Memory B cell (primary cell): ENCODE data around the gene TRAPPC11.

Experiments used
- ATAC-seq: fragments of 150-1000 bp; cut with Tn5 transposase; 2 replicates; pipeline ENCODE4 v1.10.0; 2021; ENCODE audit warnings: low read depth, mild to moderate bottlenecking, moderate library complexity
- DNase-seq, 2 donors: peaks; one replicate each; pipeline ENCODE4 v3.0.0; 2022; ENCODE audit warnings: low spot score in 2 of 2
- H3K27ac Mint-ChIP-seq: one replicate; pipeline ENCODE4 v1.8.0; 2022; ENCODE audit warnings: mild to moderate bottlenecking, moderate library complexity, mixed read lengths
- H3K27me3 Mint-ChIP-seq: one replicate; pipeline ENCODE4 v1.8.0; 2022; ENCODE audit warnings: mixed read lengths
- H3K36me3 Mint-ChIP-seq: one replicate; pipeline ENCODE4 v1.8.0; 2022; ENCODE audit warnings: mild to moderate bottlenecking, mixed read lengths
- H3K4me1 Mint-ChIP-seq: one replicate; pipeline ENCODE4 v1.8.0; 2022; ENCODE audit warnings: mixed read lengths
- H3K4me3 Mint-ChIP-seq: one replicate; pipeline ENCODE4 v1.8.0; 2022; ENCODE audit warnings: mild to moderate bottlenecking, moderate library complexity, mixed read lengths
- H3K9me3 Mint-ChIP-seq: one replicate; pipeline ENCODE4 v1.8.0; 2022; ENCODE audit warnings: mixed read lengths

The TRAPPC11 gene

DNA sequence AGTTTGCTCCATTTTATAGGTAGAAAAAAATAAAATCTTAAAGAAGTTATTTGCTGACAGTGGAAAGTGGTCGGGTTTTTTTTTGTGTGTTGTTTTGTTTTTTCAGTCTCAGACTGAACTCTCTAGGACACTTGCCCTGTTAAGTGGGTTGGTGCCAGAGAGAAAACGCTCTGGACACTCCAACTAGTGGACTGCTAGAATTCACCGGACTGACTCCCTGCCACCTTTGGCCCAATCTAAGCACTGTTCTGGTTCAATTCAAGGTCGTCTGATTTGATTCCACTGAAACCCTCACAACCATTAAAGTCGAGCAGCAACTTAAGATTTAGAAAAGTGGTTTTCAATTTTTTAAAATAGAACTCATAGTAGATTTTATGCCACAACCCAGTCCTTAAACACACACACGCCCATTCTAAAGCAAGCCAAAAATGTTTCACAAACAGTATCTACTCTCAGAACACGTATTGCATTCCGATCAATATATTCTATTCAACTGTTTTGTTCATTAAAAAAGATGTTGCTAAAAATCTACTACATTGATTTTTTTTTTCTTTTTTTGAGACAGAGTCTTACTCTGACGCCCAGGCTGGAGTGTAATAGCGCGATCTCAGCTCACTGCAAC lies 27.4 kb upstream of the TRAPPC11 start:
- Mint-ChIP-seq H3K9me3 (no peaks in the 10 kb centered on the region), H3K4me1 (no peaks in the 10 kb centered on the region), H3K27ac (no peak overlapping the region), H3K27me3 (peaks cover 5% of the 10 kb centered on the region), H3K36me3 (no peaks in the 10 kb centered on the region), H3K4me3 (no peak overlapping the region)
- no peak for DNase-seq
- no peak for ATAC-seq

DNA sequence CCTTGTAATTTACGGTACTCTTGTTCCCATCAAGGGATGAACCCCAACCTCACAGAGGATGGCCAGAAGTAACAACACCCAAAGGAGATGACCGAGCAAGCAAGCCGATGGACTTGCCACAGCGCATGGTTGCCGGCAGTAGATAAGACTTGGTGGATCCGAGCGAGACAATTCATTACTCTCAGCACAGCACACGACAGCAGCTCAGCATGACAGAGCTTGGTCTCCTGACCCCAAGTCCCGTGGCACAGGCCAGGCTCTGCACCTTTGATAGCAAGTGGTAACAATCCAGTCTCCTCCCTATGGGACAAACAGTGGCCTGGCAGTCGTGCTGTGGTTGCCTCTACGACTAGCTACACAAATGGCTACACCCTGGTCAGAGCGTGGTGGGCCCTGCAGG lies 26.4 kb upstream of the TRAPPC11 start:
- DNase-seq, result no peak
- no peak for ATAC-seq
- no peaks in the 10 kb centered on the region for H3K9me3 Mint-ChIP-seq
- H3K4me1 Mint-ChIP-seq, result no peaks in the 10 kb centered on the region
- H3K27me3 Mint-ChIP-seq, result peaks cover 5% of the 10 kb centered on the region
- no peak overlapping the region for H3K4me3 Mint-ChIP-seq
- no peaks in the 10 kb centered on the region for H3K36me3 Mint-ChIP-seq
- no peak overlapping the region for H3K27ac Mint-ChIP-seq

GRCh38 chr4:183633476-183634400 lies 25.4 kb upstream of the TRAPPC11 start:
- H3K27ac Mint-ChIP-seq, result no peak overlapping the region
- H3K4me3 Mint-ChIP-seq, result no peak overlapping the region
- DNase-seq, result no peak
- H3K9me3 Mint-ChIP-seq, result no peaks in the 10 kb centered on the region
- ATAC-seq, result no peak
- H3K36me3 Mint-ChIP-seq, result no peaks in the 10 kb centered on the region
- H3K4me1 Mint-ChIP-seq, result no peaks in the 10 kb centered on the region
- peaks cover 2% of the 10 kb centered on the region for H3K27me3 Mint-ChIP-seq

DNA sequence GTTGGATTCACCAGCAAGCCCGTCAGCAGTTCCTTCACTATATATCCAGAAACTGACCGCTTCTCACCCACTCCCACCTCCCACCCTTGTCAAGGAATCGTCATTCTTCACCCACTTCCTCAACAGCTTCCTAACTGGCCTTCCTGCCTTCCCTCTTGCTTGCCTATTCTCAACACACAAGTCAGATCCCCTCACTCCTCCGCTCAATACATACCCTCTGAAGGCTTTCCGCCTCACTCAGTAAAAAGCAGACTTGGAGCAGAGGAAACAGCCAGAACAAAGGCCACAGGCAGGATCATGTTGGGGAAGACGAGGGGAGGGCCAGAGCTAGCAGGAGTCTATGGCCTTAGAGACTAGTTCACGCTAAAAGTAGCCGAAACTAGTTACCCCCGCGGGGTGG lies 23.8 kb upstream of the TRAPPC11 start:
- ATAC-seq (no peak), DNase-seq (no peak)
- Mint-ChIP-seq H3K9me3 (no peaks in the 10 kb centered on the region), H3K36me3 (no peaks in the 10 kb centered on the region), H3K4me3 (no peak overlapping the region), H3K4me1 (no peaks in the 10 kb centered on the region), H3K27ac (no peak overlapping the region), H3K27me3 (peaks cover 2% of the 10 kb centered on the region)

DNA sequence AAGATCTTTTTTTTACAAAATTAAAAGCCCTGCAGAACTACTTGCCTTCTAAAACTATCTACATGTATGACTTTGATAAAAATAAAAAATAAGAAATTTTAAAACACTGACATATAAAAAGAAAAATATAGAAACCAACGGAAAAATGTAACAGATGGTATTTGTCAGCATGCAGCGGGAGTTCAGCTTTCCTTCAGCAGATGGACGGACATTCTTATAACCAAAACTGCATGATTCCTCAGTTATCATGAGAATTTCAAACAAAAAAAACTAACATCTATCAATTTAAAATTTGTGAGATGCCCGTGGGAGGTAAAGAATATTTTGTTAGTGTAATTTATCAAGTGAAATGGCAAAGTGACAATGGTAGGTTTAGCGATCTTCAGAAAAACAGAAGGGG lies 23.4 kb upstream of the TRAPPC11 start:
- H3K27me3 Mint-ChIP-seq, result peaks cover 2% of the 10 kb centered on the region
- no peaks in the 10 kb centered on the region for H3K9me3 Mint-ChIP-seq
- no peaks in the 10 kb centered on the region for H3K4me1 Mint-ChIP-seq
- H3K27ac Mint-ChIP-seq, result no peak overlapping the region
- no peak for ATAC-seq
- H3K4me3 Mint-ChIP-seq, result no peak overlapping the region
- no peak for DNase-seq
- peaks cover under 1% of the 10 kb centered on the region for H3K36me3 Mint-ChIP-seq

DNA sequence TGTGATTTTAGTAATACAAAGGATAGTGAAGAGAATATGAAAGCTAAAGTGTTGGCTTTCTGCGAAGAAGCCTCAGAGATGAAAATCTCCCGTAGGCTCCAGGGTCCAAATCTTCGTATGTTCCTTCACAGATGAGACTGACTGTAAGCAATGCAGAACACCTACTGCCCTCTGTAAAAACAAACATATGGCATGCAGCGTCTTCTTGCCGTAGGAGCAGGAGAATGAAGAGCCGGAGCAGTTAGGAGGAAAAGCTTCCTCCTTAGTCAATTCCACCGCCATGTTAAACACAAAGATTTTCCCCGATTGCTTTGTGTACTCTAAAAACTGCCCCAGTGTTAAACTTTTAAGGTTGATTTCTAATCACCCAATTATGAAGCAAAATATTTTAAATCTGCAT lies 22.6 kb upstream of the TRAPPC11 start:
- H3K4me3 Mint-ChIP-seq, result no peak overlapping the region
- no peaks in the 10 kb centered on the region for H3K9me3 Mint-ChIP-seq
- no peak overlapping the region for H3K27ac Mint-ChIP-seq
- peaks cover 2% of the 10 kb centered on the region for H3K27me3 Mint-ChIP-seq
- DNase-seq, result no peak
- peaks cover 4% of the 10 kb centered on the region for H3K36me3 Mint-ChIP-seq
- no peak for ATAC-seq
- no peaks in the 10 kb centered on the region for H3K4me1 Mint-ChIP-seq

GRCh38 chr4:183636923-183637322 lies 22.2 kb upstream of the TRAPPC11 start:
- Mint-ChIP-seq H3K9me3 (no peaks in the 10 kb centered on the region), H3K4me3 (no peak overlapping the region), H3K27ac (no peak overlapping the region), H3K27me3 (peaks cover 2% of the 10 kb centered on the region), H3K36me3 (peaks cover 4% of the 10 kb centered on the region), H3K4me1 (no peaks in the 10 kb centered on the region)
- no peak for ATAC-seq
- no peak for DNase-seq

DNA sequence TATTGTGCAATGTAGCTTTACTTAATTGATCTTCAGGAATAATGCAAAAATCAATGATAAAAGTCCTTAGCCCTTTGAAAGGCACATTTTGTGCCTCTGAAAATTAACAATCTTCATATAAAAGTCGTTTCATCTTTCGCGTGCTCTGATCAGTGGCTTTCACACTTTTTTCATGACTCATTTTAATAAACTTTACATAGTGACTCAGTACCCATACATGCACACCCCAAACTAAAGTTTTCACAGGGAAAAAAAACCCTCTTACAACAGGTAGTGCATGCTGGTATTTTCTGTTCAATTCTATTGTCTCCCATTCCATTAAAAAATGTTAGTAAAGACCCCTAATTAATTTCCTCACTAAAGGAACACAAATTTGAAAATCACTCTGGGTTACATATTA lies 21.6 kb upstream of the TRAPPC11 start:
- Mint-ChIP-seq H3K9me3 (no peaks in the 10 kb centered on the region), H3K4me1 (no peaks in the 10 kb centered on the region), H3K27me3 (peaks cover 2% of the 10 kb centered on the region), H3K27ac (no peak overlapping the region), H3K36me3 (peaks cover 6% of the 10 kb centered on the region), H3K4me3 (no peak overlapping the region)
- no peak for DNase-seq
- ATAC-seq, result no peak

DNA sequence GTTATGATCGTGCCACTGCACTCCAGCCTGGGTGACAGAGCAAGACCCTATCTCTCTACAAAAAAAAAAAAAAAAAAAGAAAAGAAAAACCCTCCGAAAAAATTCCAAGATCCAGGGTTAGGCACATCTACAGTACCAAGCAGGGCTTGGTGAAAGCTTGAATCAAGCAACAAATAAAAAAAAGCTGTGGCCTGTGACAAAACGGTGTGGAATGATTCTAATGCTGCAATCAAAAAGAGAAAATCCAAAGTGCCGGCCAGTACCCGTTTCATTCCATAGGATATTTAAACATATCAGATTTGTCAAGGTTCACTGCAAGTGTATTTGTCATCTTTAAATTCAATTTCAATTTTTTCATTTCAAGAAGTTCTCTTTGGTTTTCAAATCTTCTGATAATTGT lies 20.7 kb upstream of the TRAPPC11 start:
- Mint-ChIP-seq H3K4me3 (no peak overlapping the region), H3K36me3 (peaks cover 7% of the 10 kb centered on the region), H3K4me1 (no peaks in the 10 kb centered on the region), H3K9me3 (no peaks in the 10 kb centered on the region), H3K27me3 (no peaks in the 10 kb centered on the region), H3K27ac (peak overlapping the region; percentile 13)
- DNase-seq, result no peak
- ATAC-seq, result no peak

DNA sequence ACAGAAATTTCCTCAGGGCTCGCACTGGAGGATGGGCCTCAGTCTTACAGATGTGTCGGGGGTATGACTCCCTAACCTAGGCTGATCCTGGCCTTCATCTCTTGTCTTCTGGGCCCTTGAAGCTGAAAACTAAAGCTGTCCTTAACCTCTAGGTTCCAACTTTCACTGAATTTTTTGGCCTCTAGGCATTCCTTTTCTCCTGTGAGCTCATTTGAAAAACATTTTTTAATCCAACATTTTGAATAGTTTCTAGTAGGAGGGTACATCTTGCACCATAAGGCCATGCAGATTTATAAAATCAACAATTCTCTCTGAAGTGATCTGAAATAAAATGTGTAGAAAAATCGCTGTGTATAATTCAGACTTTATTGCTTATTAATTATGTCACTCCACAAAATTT lies 19.8 kb upstream of the TRAPPC11 start:
- no peak overlapping the region for H3K4me3 Mint-ChIP-seq
- no peaks in the 10 kb centered on the region for H3K27me3 Mint-ChIP-seq
- H3K27ac Mint-ChIP-seq, result no peak overlapping the region
- no peak for ATAC-seq
- DNase-seq, result no peak
- peaks cover 10% of the 10 kb centered on the region for H3K36me3 Mint-ChIP-seq
- no peaks in the 10 kb centered on the region for H3K9me3 Mint-ChIP-seq
- H3K4me1 Mint-ChIP-seq, result no peaks in the 10 kb centered on the region

DNA sequence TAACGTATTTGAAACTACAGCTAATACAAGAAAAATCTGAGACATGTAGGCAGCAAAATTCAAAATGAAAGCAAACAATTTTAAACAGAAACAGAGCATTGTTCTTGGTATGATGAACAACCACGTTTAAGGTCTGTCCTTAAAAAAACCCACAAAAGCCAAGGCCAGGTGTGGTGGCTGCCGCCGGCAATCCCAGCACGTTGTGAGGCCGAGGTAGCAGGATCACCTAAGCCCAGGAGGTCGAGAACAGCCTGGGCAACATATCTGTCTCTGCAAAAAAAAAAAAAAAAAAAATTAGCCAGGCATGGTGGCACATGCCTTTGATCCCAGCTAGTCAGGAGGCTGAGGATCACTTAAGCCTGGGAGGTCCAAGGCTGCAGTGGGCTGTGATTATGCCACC lies 13.8 kb upstream of the TRAPPC11 start:
- Mint-ChIP-seq H3K36me3 (peaks cover 24% of the 10 kb centered on the region), H3K4me1 (no peaks in the 10 kb centered on the region), H3K9me3 (no peaks in the 10 kb centered on the region), H3K27me3 (no peaks in the 10 kb centered on the region), H3K4me3 (no peak overlapping the region), H3K27ac (no peak overlapping the region)
- DNase-seq (no peak), ATAC-seq (no peak)

DNA sequence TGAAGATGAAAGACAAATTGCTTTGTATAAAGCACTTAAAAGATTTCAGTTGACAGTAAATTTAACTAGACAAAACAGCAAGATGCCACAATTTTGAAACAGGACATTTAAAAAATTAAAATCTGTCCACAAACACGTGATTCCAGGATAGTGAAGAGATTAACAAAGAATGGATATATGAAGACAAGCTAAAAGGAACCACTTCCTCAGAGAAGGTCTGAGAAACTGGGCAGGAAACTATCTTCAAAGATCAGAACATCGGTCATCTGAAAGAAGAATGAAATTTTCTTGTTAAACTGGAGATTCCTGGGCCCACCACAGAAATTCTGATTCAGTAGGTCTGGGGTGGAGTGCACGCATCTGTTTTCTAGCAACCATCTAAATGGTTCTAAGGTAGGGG lies 1.5 kb upstream of the TRAPPC11 start:
- DNase-seq (no peak), ATAC-seq (no peak)
- Mint-ChIP-seq H3K36me3 (peaks cover 11% of the 10 kb centered on the region), H3K27me3 (no peaks in the 10 kb centered on the region), H3K27ac (peak overlapping the region; percentile 8), H3K4me1 (peaks cover 14% of the 10 kb centered on the region), H3K4me3 (peak overlapping the region; percentile 57), H3K9me3 (no peaks in the 10 kb centered on the region)

GRCh38 chr4:183658362-183659028 lies 598 bp upstream of the TRAPPC11 start:
- peaks cover 11% of the 10 kb centered on the region for H3K36me3 Mint-ChIP-seq
- H3K4me1 Mint-ChIP-seq, result peaks cover 14% of the 10 kb centered on the region
- no peaks in the 10 kb centered on the region for H3K27me3 Mint-ChIP-seq
- H3K9me3 Mint-ChIP-seq, result no peaks in the 10 kb centered on the region
- peak overlapping the region; percentile 89 for H3K4me3 Mint-ChIP-seq
- ATAC-seq, result no peak
- peak in 1 of 2 donors; percentile 45 for DNase-seq
- H3K27ac Mint-ChIP-seq, result peak overlapping the region; percentile 96

GRCh38 chr4:183659872-183660242 lies 764 bp downstream of the TRAPPC11 start:
- ATAC-seq, result no peak
- Mint-ChIP-seq H3K27ac (peak overlapping the region; percentile 96), H3K36me3 (peaks cover 5% of the 10 kb centered on the region), H3K27me3 (no peaks in the 10 kb centered on the region), H3K4me1 (peaks cover 17% of the 10 kb centered on the region), H3K4me3 (peak overlapping the region; percentile 89), H3K9me3 (no peaks in the 10 kb centered on the region)
- no peak for DNase-seq
